ENCODE measurements around the gene TRMT2A.

- no peak for TF ChIP-seq EZH2phosphoT487 (IDR thresholded peaks at IDR 0.05; ENCODE audit: low read depth)
- TF ChIP-seq CTCF (IDR thresholded peaks at IDR 0.05; ENCODE audit: low read depth, low read length), result no peak
Observed at GRCh38 chr22:20165913-20166312, 48.9 kb upstream of the TRMT2A start.
